HepG2 (cell line): ENCODE data around the gene CD40. TPM values are rescaled to one million over a fixed set of nuclear protein-coding genes. Genes with fewer than 3 reads are reported as not detected.

Experiments used
- ATAC-seq: fragments of 200-7000 bp; cut with Tn5 transposase; 3 replicates; pipeline ENCODE4 v1.9.1; 2020; ENCODE audit warnings: mild to moderate bottlenecking, moderate library complexity
- BruUV-seq: library from RNA; stranded (reverse); fragments of 400-500 nt; replicated peaks from 2 replicates; lab custom pipeline; 2021; lab: Mats Ljungman, UMichigan
- CTCF ChIA-PET: fragments of 300-600 bp; formaldehyde crosslinking; extraction: SDS; loops from one replicate; lab custom pipeline; 2021; ENCODE audit warnings: low total read pairs, inconsistent platforms, low intra/inter-chr PET ratio; lab: Yijun Ruan, JAX
- POLR2A ChIA-PET: fragments of 350-600 bp; sonication (Branson Sonifier 250); formaldehyde crosslinking; loops from one replicate; lab custom pipeline; 2020; ENCODE audit warnings: antibody characterized with exemption, inconsistent platforms; lab: Yijun Ruan, JAX
- DNase-seq: peaks from one replicate; pipeline ENCODE4 v3.0.0-alpha.2; 2015; ENCODE audit warnings: low spot score
- FAIRE-seq: peaks from 3 replicates; lab custom pipeline; 2011; peaks lifted over from hg19 to GRCh38; lab: Jason Lieb, UNC
- H2AFZ ChIP-seq: one replicate; pipeline ENCODE4 v1.6.1; 2011; ENCODE audit warnings: low read length, inconsistent platforms
- H3K27ac ChIP-seq: fragments of 300-600 bp; 3 replicates; pipeline ENCODE4 v1.8.0; 2011; ENCODE audit warnings: mixed run types, mild to moderate bottlenecking, mixed read lengths, low read length, inconsistent platforms; ENCODE audit not compliant: insufficient read depth; ENCODE audit errors: extremely low read length
- H3K27me3 ChIP-seq, 2 experiments: fragments of 200-600 bp in 1 of 2; 2 replicates in 1 of 2; 3 replicates in 1 of 2; pipeline versions ENCODE4 v1.6.0 to v1.8.0; 2011; ENCODE audit warnings: low read length in 2 of 2, mild to moderate bottlenecking in 2 of 2, moderate library complexity in 2 of 2, inconsistent platforms in 1 of 2; ENCODE audit not compliant: insufficient read depth in 2 of 2, control insufficient read depth in 1 of 2
- H3K36me3 ChIP-seq, 2 experiments: fragments of 200-600 bp in 1 of 2; replicated peaks in 1 of 2; 2 replicates in 1 of 2; 3 replicates in 1 of 2; pipeline versions ENCODE4 v1.5.1 to v1.8.0; 2011; ENCODE audit warnings: low read length in 2 of 2, inconsistent platforms in 1 of 2; ENCODE audit not compliant: insufficient read depth in 2 of 2, control insufficient read depth in 1 of 2
- H3K4me1 ChIP-seq: 2 replicates; pipeline ENCODE4 v1.5.1; 2012; ENCODE audit warnings: low read length, inconsistent platforms; ENCODE audit not compliant: insufficient read depth
- H3K4me2 ChIP-seq: 2 replicates; pipeline ENCODE4 v1.6.0; 2011; ENCODE audit warnings: low read depth, low read length, inconsistent platforms
- H3K4me3 ChIP-seq, 3 experiments: fragments of 200-600 bp in 1 of 3; sonication (generic), shearing (Covaris generic) in 1 of 3; replicated peaks in 1 of 3; 2 replicates each; pipeline ENCODE4 v1.5.1; 2011 to 2016; ENCODE audit warnings: low read length in 3 of 3, inconsistent platforms in 2 of 3, low read depth in 2 of 3, mild to moderate bottlenecking in 2 of 3, control low read depth in 1 of 3, mixed read lengths in 1 of 3; ENCODE audit not compliant: insufficient read depth in 1 of 3
- H3K79me2 ChIP-seq: one replicate; pipeline ENCODE4 v1.6.1; 2011; ENCODE audit warnings: low read length, inconsistent platforms; ENCODE audit not compliant: insufficient read depth
- H3K9ac ChIP-seq: 2 replicates; pipeline ENCODE4 v1.6.0; 2011; ENCODE audit warnings: mild to moderate bottlenecking, low read depth, low read length, inconsistent platforms; ENCODE audit not compliant: insufficient read depth
- H3K9me3 ChIP-seq: 2 replicates; pipeline ENCODE4 v1.5.1; 2012; ENCODE audit warnings: mild to moderate bottlenecking, low read length
- H4K20me1 ChIP-seq: 2 replicates; pipeline ENCODE4 v1.6.0; 2011; ENCODE audit warnings: inconsistent platforms, mild to moderate bottlenecking, low read length, moderate library complexity; ENCODE audit not compliant: insufficient read depth
- MIER3 ChIP-seq: IDR thresholded peaks from 2 replicates; pipeline ENCODE4 v1.6.1; 2016; ENCODE audit warnings: missing compliant biosample characterization, borderline replicate concordance
- NCOR1 ChIP-seq: fragments of 200-600 bp; sonication (generic); IDR thresholded peaks from 2 replicates; pipeline ENCODE4 v1.7.0; 2017; ENCODE audit warnings: antibody characterized with exemption, low read length, borderline replicate concordance
- SMARCC2 ChIP-seq: fragments of 450-650 bp; IDR thresholded peaks from 2 replicates; pipeline ENCODE4 v1.6.1; 2017; ENCODE audit warnings: antibody characterized with exemption, mild to moderate bottlenecking
- ZKSCAN8 ChIP-seq: IDR thresholded peaks from 2 replicates; pipeline ENCODE4 v1.6.1; 2016; ENCODE audit warnings: borderline replicate concordance, missing genetic modification reagents, missing compliant biosample characterization
- ZNF746 ChIP-seq: sonication (generic); formaldehyde crosslinking; IDR thresholded peaks from 2 replicates; pipeline ENCODE4 v1.8.0; 2022; ENCODE audit warnings: mild to moderate bottlenecking, missing genetic modification reagents
- ZNF768 ChIP-seq: sonication (generic); formaldehyde crosslinking; IDR thresholded peaks from 2 replicates; pipeline ENCODE4 v1.4.0; 2020; ENCODE audit warnings: missing genetic modification reagents
- ZNF878 ChIP-seq: sonication (generic); formaldehyde crosslinking; IDR thresholded peaks from 2 replicates; pipeline ENCODE4 v1.8.1; 2023; ENCODE audit warnings: mild to moderate bottlenecking, missing genetic modification reagents, moderate library complexity
- WGBS: methylation state at CpG from one replicate; pipeline ENCODE4 v1.1.6; 2017; ENCODE audit warnings: low lambda C conversion rate; 5-methylcytosine and 5-hydroxymethylcytosine counted together
- in situ Hi-C: cut with HindIII; loops from 2 replicates; pipeline ENCODE4 v1.10.0; 2017; ENCODE audit warnings: low pct_unique_long_range_greater_than_20kb; ENCODE audit not compliant: extremely low pct_ligation_motif_present
- intact Hi-C: fragments of 100-400 bp; cut with micrococcal nuclease; formaldehyde crosslinking; loops from one replicate; pipeline ENCODE4 v1.10.0; 2022; ENCODE audit not compliant: unreplicated experiment
- polyA plus RNA-seq, 8 experiments: library from polyadenylated mRNA; depleted of rRNA in 3 of 8; stranded (reverse) in 7 of 8; unstranded in 1 of 8; fragments of >200 nt; fragmentation: Illumina TruSeq in 4 of 8; extraction: Trizol in 4 of 8; gene quantifications; 2 replicates each; pipeline versions ENCODE4 v1.2.1 to v1.2.3, GENCODE V29; 2011 to 2016; ENCODE audit warnings: low read depth in 4 of 8, missing spikeins in 1 of 8, mixed read lengths in 1 of 8; ENCODE audit not compliant: insufficient read depth in 1 of 8
- total RNA-seq, 5 experiments: library from RNA; depleted of rRNA; stranded (reverse); fragments of >200 nt; fragmentation: Illumina TruSeq; extraction: Trizol; gene quantifications; 2 replicates each; pipeline ENCODE4 v1.2.3, GENCODE V29; 2016; ENCODE audit warnings: low read depth in 1 of 5
- TF ChIP-seq, protein P1 (sequence below): sonication (generic); formaldehyde crosslinking; conservative IDR thresholded peaks from 2 replicates; pipeline ENCODE4 v1.4.0; 2020; ENCODE audit warnings: missing genetic modification reagents
- TF ChIP-seq, protein P2 (sequence below), 2 experiments: IDR thresholded peaks; 2 replicates each; pipeline ENCODE4 v1.6.1; 2011 to 2012; ENCODE audit warnings: low read length in 2 of 2, borderline replicate concordance in 1 of 2, low read depth in 1 of 2, mild to moderate bottlenecking in 1 of 2, moderate library complexity in 1 of 2
- TF ChIP-seq, protein P3 (sequence below): sonication (generic); formaldehyde crosslinking; IDR thresholded peaks from 2 replicates; pipeline ENCODE4 v1.5.1; 2020; ENCODE audit warnings: missing genetic modification reagents, mild to moderate bottlenecking, borderline replicate concordance

Gene CD40
- total and polyA plus RNA-seq, 2 of the 13 experiments (the other 11 are each of a cell fraction or from before 2014, with no cell fraction given): 4.6 to 13.4 TPM

- ATAC-seq: no peak
- no peak for DNase-seq
- BruUV-seq: no TSS peak
- H2AFZ ChIP-seq: no peak overlapping the region
- TF ChIP-seq ZNF746 (CRISPR knock-in tag) (no peak), ZKSCAN8 (CRISPR knock-in tag) (no peak), ZNF768 (CRISPR knock-in tag) (peak; percentile 79; the same call in 1 of the 2 replicates)
- TF ChIP-seq, all 625 proteins: peak for 1
- H3K79me2 ChIP-seq: no peaks in the 10 kb centered on the region
- H3K4me1 ChIP-seq: peaks cover 9% of the 10 kb centered on the region; the same call in 1 of the 2 replicates
- no peak overlapping the region for H3K4me2 ChIP-seq
- WGBS: 15% methylated on average over 6 of the region's 6 CpGs
- H3K27ac ChIP-seq: no peak overlapping the region
- no peaks in the 10 kb centered on the region; the same call in 1 of the 2 replicates for H4K20me1 ChIP-seq
- no peaks in the 10 kb centered on the region for H3K36me3 ChIP-seq
- FAIRE-seq: no peak
- no peaks in the 10 kb centered on the region for H3K9me3 ChIP-seq
- H3K27me3 ChIP-seq: peaks cover 4 to 50% of the 10 kb centered on the region in 2 experiments; a peak in 4 of 5 replicates
- in situ Hi-C loops: no loop called here
- ChIA-PET CTCF (no interaction called here), POLR2A (no interaction called here)
- no peak overlapping the region for H3K4me3 ChIP-seq
- intact Hi-C loops: no loop called here
- no peak overlapping the region for H3K9ac ChIP-seq
Measured at GRCh38 chr20:46157076-46157592, 39.0 kb downstream of the CD40 start.

DNA sequence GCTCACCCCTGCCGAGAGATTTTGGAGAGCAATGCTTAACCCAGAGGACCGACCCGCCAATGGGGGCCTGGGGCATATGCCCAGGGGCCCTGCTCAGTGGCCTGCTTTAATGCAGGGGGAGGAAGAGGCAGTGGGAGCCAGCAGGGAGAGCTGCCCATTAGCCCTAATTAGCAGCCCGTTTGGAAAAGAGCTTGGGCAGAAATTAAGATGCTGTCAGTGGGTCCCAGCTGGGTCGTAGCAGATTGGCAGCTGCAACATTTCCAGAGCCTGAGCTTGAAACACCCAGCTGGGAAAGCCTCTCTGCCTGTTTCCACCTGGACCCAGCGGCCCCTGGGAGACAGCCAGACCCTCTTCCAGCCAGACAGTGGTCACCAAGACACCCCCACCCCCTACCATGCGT is 39.5 kb downstream of the CD40 start:
- intact Hi-C loops: no loop called here
- DNase-seq: no peak
- no peak overlapping the region for H3K27ac ChIP-seq
- H2AFZ ChIP-seq: no peak overlapping the region
- no peak overlapping the region for H3K4me3 ChIP-seq
- no peak overlapping the region for H3K9ac ChIP-seq
- H3K4me1 ChIP-seq: peaks cover 9% of the 10 kb centered on the region; the same call in 1 of the 2 replicates
- H3K4me2 ChIP-seq: no peak overlapping the region
- BruUV-seq: no TSS peak
- H3K27me3 ChIP-seq: peaks cover 4 to 53% of the 10 kb centered on the region in 2 experiments; a peak in 4 of 5 replicates
- 3% methylated on average over 7 of the region's 7 CpGs for WGBS
- ATAC-seq: no peak
- no peaks in the 10 kb centered on the region; the same call in 1 of the 2 replicates for H4K20me1 ChIP-seq
- in situ Hi-C loops: no loop called here
- no peaks in the 10 kb centered on the region for H3K9me3 ChIP-seq
- FAIRE-seq: no peak
- CTCF ChIA-PET: no interaction called here
- H3K79me2 ChIP-seq: no peaks in the 10 kb centered on the region
- POLR2A ChIA-PET: no interaction called here
- H3K36me3 ChIP-seq: no peaks in the 10 kb centered on the region
- TF ChIP-seq, protein P1, sequence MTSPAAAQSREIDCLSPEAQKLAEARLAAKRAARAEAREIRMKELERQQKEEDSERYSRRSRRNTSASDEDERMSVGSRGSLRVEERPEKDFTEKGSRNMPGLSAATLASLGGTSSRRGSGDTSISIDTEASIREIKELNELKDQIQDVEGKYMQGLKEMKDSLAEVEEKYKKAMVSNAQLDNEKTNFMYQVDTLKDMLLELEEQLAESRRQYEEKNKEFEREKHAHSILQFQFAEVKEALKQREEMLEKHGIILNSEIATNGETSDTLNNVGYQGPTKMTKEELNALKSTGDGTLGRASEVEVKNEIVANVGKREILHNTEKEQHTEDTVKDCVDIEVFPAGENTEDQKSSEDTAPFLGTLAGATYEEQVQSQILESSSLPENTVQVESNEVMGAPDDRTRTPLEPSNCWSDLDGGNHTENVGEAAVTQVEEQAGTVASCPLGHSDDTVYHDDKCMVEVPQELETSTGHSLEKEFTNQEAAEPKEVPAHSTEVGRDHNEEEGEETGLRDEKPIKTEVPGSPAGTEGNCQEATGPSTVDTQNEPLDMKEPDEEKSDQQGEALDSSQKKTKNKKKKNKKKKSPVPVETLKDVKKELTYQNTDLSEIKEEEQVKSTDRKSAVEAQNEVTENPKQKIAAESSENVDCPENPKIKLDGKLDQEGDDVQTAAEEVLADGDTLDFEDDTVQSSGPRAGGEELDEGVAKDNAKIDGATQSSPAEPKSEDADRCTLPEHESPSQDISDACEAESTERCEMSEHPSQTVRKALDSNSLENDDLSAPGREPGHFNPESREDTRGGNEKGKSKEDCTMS (CRISPR knock-in tag): no peak
- TF ChIP-seq, protein P2, sequence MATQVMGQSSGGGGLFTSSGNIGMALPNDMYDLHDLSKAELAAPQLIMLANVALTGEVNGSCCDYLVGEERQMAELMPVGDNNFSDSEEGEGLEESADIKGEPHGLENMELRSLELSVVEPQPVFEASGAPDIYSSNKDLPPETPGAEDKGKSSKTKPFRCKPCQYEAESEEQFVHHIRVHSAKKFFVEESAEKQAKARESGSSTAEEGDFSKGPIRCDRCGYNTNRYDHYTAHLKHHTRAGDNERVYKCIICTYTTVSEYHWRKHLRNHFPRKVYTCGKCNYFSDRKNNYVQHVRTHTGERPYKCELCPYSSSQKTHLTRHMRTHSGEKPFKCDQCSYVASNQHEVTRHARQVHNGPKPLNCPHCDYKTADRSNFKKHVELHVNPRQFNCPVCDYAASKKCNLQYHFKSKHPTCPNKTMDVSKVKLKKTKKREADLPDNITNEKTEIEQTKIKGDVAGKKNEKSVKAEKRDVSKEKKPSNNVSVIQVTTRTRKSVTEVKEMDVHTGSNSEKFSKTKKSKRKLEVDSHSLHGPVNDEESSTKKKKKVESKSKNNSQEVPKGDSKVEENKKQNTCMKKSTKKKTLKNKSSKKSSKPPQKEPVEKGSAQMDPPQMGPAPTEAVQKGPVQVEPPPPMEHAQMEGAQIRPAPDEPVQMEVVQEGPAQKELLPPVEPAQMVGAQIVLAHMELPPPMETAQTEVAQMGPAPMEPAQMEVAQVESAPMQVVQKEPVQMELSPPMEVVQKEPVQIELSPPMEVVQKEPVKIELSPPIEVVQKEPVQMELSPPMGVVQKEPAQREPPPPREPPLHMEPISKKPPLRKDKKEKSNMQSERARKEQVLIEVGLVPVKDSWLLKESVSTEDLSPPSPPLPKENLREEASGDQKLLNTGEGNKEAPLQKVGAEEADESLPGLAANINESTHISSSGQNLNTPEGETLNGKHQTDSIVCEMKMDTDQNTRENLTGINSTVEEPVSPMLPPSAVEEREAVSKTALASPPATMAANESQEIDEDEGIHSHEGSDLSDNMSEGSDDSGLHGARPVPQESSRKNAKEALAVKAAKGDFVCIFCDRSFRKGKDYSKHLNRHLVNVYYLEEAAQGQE (IDR thresholded peaks at IDR 0.05; ENCODE audit: borderline replicate concordance in 1 of 2, low read depth in 1 of 2, low read length in 2 of 2): no peak
- TF ChIP-seq SMARCC2: no peak
- no peak for TF ChIP-seq MIER3 (CRISPR knock-in tag)
- no peak for TF ChIP-seq NCOR1
- TF ChIP-seq, protein P3, sequence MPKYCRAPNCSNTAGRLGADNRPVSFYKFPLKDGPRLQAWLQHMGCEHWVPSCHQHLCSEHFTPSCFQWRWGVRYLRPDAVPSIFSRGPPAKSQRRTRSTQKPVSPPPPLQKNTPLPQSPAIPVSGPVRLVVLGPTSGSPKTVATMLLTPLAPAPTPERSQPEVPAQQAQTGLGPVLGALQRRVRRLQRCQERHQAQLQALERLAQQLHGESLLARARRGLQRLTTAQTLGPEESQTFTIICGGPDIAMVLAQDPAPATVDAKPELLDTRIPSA (CRISPR knock-in tag): no peak
- TF ChIP-seq ZNF878 (CRISPR knock-in tag): no peak
